HEK293 (cell line): ENCODE data around the gene RNF212.

Experiments used
- CTCF ChIA-PET: fragments of 350-600 bp; formaldehyde crosslinking; extraction: SDS; loops from one replicate; lab custom pipeline; 2021; ENCODE audit warnings: antibody characterized with exemption; lab: Yijun Ruan, JAX
- POLR2A ChIA-PET: fragments of 300-600 bp; formaldehyde crosslinking; extraction: SDS; loops from one replicate; lab custom pipeline; 2020; ENCODE audit warnings: antibody characterized with exemption, inconsistent platforms; lab: Yijun Ruan, JAX
- H3K27ac ChIP-seq: fragments of 200-500 bp; sonication (Bioruptor generic); 2 replicates; pipeline ENCODE4 v1.5.1; 2014; ENCODE audit warnings: low read depth, low read length, control low read depth, inconsistent platforms; ENCODE audit errors: extremely low read depth
- H3K36me3 ChIP-seq, 2 experiments: fragments of 200-500 bp in 1 of 2; sonication (Bioruptor generic) in 1 of 2; 1 replicate in 1 of 2; 2 replicates in 1 of 2; pipeline ENCODE4 v1.5.1; 2014 to 2017; ENCODE audit warnings: inconsistent platforms in 2 of 2, low read length in 2 of 2; ENCODE audit not compliant: control insufficient read depth in 2 of 2, insufficient read depth in 1 of 2
- H3K4me1 ChIP-seq: fragments of 200-500 bp; sonication (Bioruptor generic); 2 replicates; pipeline ENCODE4 v1.5.1; 2014; ENCODE audit warnings: mild to moderate bottlenecking, low read length, inconsistent platforms; ENCODE audit not compliant: control insufficient read depth, insufficient read depth
- H3K4me3 ChIP-seq: 2 replicates; pipeline ENCODE4 v1.5.1; 2011; ENCODE audit warnings: low read depth, mild to moderate bottlenecking, control low read depth, low read length, moderate library complexity
- H3K9me3 ChIP-seq: fragments of 200-500 bp; sonication (Bioruptor generic); 2 replicates; pipeline ENCODE4 v1.5.1; 2014; ENCODE audit warnings: low read depth, low read length, inconsistent platforms; ENCODE audit not compliant: control insufficient read depth, insufficient read depth
- AEBP2 ChIP-seq: fragments of 450-650 bp; formaldehyde crosslinking; IDR thresholded peaks from 2 replicates; pipeline ENCODE4 v1.5.1; 2016; ENCODE audit warnings: missing biosample characterization, missing genetic modification characterization, borderline replicate concordance
- SP7 ChIP-seq: fragments of 450-650 bp; formaldehyde crosslinking; IDR thresholded peaks from 2 replicates; pipeline ENCODE4 v1.5.1; 2016; ENCODE audit warnings: missing biosample characterization, missing genetic modification characterization
- YY2 ChIP-seq: fragments of 450-650 bp; formaldehyde crosslinking; IDR thresholded peaks from 2 replicates; pipeline ENCODE4 v1.5.1; 2016; ENCODE audit warnings: missing biosample characterization, missing genetic modification characterization
- ZBTB44 ChIP-seq: fragments of 450-650 bp; IDR thresholded peaks from 2 replicates; pipeline ENCODE4 v1.5.1; 2018; ENCODE audit warnings: missing biosample characterization, mild to moderate bottlenecking, missing genetic modification characterization
- ZNF10 ChIP-seq: fragments of 450-650 bp; formaldehyde crosslinking; IDR thresholded peaks from 2 replicates; pipeline ENCODE4 v1.5.1; 2017; ENCODE audit warnings: missing biosample characterization, missing genetic modification characterization
- ZNF184 ChIP-seq: fragments of 450-650 bp; IDR thresholded peaks from 2 replicates; pipeline ENCODE4 v1.5.1; 2018; ENCODE audit warnings: missing biosample characterization, mild to moderate bottlenecking, missing genetic modification characterization
- ZNF223 ChIP-seq: fragments of 450-650 bp; formaldehyde crosslinking; IDR thresholded peaks from 2 replicates; pipeline ENCODE4 v1.5.1; 2016; ENCODE audit warnings: missing biosample characterization, missing genetic modification characterization
- ZNF26 ChIP-seq: fragments of 450-650 bp; formaldehyde crosslinking; IDR thresholded peaks from 2 replicates; pipeline ENCODE4 v1.5.1; 2016; ENCODE audit warnings: missing biosample characterization, missing genetic modification characterization
- ZNF311 ChIP-seq: fragments of 450-650 bp; formaldehyde crosslinking; IDR thresholded peaks from 2 replicates; pipeline ENCODE4 v1.5.1; 2017; ENCODE audit warnings: missing biosample characterization, missing genetic modification characterization, borderline replicate concordance
- ZNF354C ChIP-seq: fragments of 450-650 bp; formaldehyde crosslinking; IDR thresholded peaks from 2 replicates; pipeline ENCODE4 v1.5.1; 2016; ENCODE audit warnings: missing biosample characterization, missing genetic modification characterization, low read depth, borderline replicate concordance
- ZNF473 ChIP-seq: fragments of 450-650 bp; formaldehyde crosslinking; IDR thresholded peaks from 2 replicates; pipeline ENCODE4 v1.5.1; 2017; ENCODE audit warnings: missing biosample characterization, missing genetic modification characterization
- ZNF530 ChIP-seq: fragments of 450-650 bp; formaldehyde crosslinking; IDR thresholded peaks from 2 replicates; pipeline ENCODE4 v1.5.1; 2016; ENCODE audit warnings: low read depth, missing biosample characterization, missing genetic modification characterization
- ZNF580 ChIP-seq: fragments of 450-650 bp; formaldehyde crosslinking; IDR thresholded peaks from 2 replicates; pipeline ENCODE4 v1.5.1; 2016; ENCODE audit warnings: missing biosample characterization, missing genetic modification characterization
- ZNF596 ChIP-seq: fragments of 450-650 bp; IDR thresholded peaks from 2 replicates; pipeline ENCODE4 v1.5.0; 2018; ENCODE audit warnings: missing biosample characterization, mild to moderate bottlenecking, missing genetic modification characterization, moderate library complexity
- ZNF677 ChIP-seq: fragments of 450-650 bp; IDR thresholded peaks from 2 replicates; pipeline ENCODE4 v1.5.0; 2018; ENCODE audit warnings: missing biosample characterization, mild to moderate bottlenecking, missing genetic modification characterization, moderate library complexity
- TF ChIP-seq, protein P1 (sequence below): fragments of 450-650 bp; formaldehyde crosslinking; IDR thresholded peaks from 2 replicates; pipeline ENCODE4; 2016; ENCODE audit warnings: missing biosample characterization, missing genetic modification characterization
- TF ChIP-seq, protein P2 (sequence below): fragments of 450-650 bp; formaldehyde crosslinking; IDR thresholded peaks from 2 replicates; pipeline ENCODE4 v1.5.1; 2017; ENCODE audit warnings: missing biosample characterization, missing genetic modification characterization

RNF212 gene

GRCh38 chr4:1109333-1109732, 4.0 kb downstream of the RNF212 start:
- Histone ChIP-seq H3K9me3 (no peaks in the 10 kb centered on the region), H3K36me3 (no peaks in the 10 kb centered on the region), H3K4me3 (no peak overlapping the region), H3K4me1 (no peaks in the 10 kb centered on the region), H3K27ac (no peak overlapping the region)
- ChIA-PET POLR2A (no interaction called here), CTCF (interaction anchor here (2.0 kb wide), 1 partner anchor 22 kb away, joined by 4 read pairs; no protein-coding TSS in a partner anchor)
- TF ChIP-seq ZNF223 (tag by site-specific recombination) (no peak), ZNF580 (no peak), YY2 (tag by site-specific recombination) (no peak), AEBP2 (no peak), ZNF184 (tag by site-specific recombination) (no peak), ZNF677 (tag by site-specific recombination) (no peak)
- TF ChIP-seq, protein P1, sequence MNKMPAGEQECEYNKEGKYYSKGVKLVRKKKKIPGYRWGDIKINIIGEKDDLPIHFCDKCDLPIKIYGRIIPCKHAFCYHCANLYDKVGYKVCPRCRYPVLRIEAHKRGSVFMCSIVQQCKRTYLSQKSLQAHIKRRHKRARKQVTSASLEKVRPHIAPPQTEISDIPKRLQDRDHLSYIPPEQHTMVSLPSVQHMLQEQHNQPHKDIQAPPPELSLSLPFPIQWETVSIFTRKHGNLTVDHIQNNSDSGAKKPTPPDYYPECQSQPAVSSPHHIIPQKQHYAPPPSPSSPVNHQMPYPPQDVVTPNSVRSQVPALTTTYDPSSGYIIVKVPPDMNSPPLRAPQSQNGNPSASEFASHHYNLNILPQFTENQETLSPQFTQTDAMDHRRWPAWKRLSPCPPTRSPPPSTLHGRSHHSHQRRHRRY = no peak

GRCh38 chr4:1105662-1106061, 7.7 kb downstream of the RNF212 start:
- Histone ChIP-seq H3K4me3 (no peak overlapping the region), H3K27ac (no peak overlapping the region), H3K9me3 (no peaks in the 10 kb centered on the region), H3K4me1 (no peaks in the 10 kb centered on the region), H3K36me3 (no peaks in the 10 kb centered on the region)
- ChIA-PET POLR2A (no interaction called here), CTCF (interaction anchor here (0.9 kb wide), 1 partner anchor 25 kb away, joined by 4 read pairs; no protein-coding TSS in a partner anchor)
- TF ChIP-seq, protein P2, sequence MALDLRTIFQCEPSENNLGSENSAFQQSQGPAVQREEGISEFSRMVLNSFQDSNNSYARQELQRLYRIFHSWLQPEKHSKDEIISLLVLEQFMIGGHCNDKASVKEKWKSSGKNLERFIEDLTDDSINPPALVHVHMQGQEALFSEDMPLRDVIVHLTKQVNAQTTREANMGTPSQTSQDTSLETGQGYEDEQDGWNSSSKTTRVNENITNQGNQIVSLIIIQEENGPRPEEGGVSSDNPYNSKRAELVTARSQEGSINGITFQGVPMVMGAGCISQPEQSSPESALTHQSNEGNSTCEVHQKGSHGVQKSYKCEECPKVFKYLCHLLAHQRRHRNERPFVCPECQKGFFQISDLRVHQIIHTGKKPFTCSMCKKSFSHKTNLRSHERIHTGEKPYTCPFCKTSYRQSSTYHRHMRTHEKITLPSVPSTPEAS (tag by site-specific recombination) = no peak
- TF ChIP-seq ZNF473 = no peak
- no peak for TF ChIP-seq ZNF311
- no peak for TF ChIP-seq ZNF530 (tag by site-specific recombination)
- no peak for TF ChIP-seq ZBTB44
- TF ChIP-seq ZNF596 (tag by site-specific recombination) = no peak
- TF ChIP-seq ZNF26 (tag by site-specific recombination) = no peak
- no peak for TF ChIP-seq ZNF354C (tag by site-specific recombination)
- TF ChIP-seq SP7 = no peak
- no peak for TF ChIP-seq ZNF10
